MG63 (cell line): ENCODE measurements around the gene CLOCK. TPM values are rescaled to one million over a fixed set of nuclear protein-coding genes. Genes with fewer than 3 reads are reported as not detected.

ENCODE experiments used
- DNase-seq: peaks from one replicate; pipeline ENCODE4 v3.0.0-alpha.2; 2020
- H3K27me3 ChIP-seq: fragments of 250-450 bp; sonication (Bioruptor Pico); 2 replicates; pipeline ENCODE4 v1.5.1; 2020; ENCODE audit warnings: mild to moderate bottlenecking, moderate library complexity
- H3K36me3 ChIP-seq: fragments of 250-450 bp; sonication (Bioruptor Pico); 2 replicates; pipeline ENCODE4 v1.5.1; 2020; ENCODE audit warnings: mild to moderate bottlenecking, moderate library complexity
- H3K4me3 ChIP-seq: fragments of 250-450 bp; sonication (Bioruptor Pico); 2 replicates; pipeline ENCODE4 v1.5.1; 2020; ENCODE audit warnings: mild to moderate bottlenecking, moderate library complexity
- H3K9me3 ChIP-seq: fragments of 250-450 bp; sonication (Bioruptor Pico); 2 replicates; pipeline ENCODE4 v1.5.1; 2020; ENCODE audit warnings: mild to moderate bottlenecking, moderate library complexity
- total RNA-seq: library from RNA; depleted of rRNA; stranded (reverse); fragments of >200 nt; shearing (Covaris generic); gene quantifications from 2 replicates; pipeline ENCODE4 v1.2.3, GENCODE V29; 2014; ENCODE audit warnings: low replicate concordance

The CLOCK gene
- total RNA-seq, 1 experiment from 2014 or later: 8.1 TPM

DNA sequence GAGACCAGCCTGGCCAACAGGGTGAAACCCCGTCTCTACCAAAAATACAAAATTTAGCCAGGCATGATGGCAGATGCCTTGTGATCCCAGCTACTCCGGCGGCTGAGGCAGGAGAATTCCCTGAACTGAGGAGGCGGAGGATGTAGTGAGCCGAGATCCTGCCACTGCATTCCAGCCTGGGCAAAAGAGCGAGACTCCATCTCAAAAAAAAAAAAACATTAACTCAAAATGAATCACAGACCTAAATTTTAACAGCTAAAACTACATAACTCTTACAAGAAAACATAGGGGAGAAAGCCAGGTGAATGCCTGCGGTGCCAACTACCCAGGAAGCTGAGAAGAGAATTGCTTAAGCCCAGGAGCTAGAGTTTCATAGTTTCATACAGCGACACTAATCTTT, 96.1 kb downstream of the CLOCK start:
- DNase-seq: no peak
- Histone ChIP-seq H3K4me3 (no peak overlapping the region), H3K9me3 (no peaks in the 10 kb centered on the region), H3K27me3 (no peaks in the 10 kb centered on the region), H3K36me3 (peaks cover 14% of the 10 kb centered on the region)

DNA sequence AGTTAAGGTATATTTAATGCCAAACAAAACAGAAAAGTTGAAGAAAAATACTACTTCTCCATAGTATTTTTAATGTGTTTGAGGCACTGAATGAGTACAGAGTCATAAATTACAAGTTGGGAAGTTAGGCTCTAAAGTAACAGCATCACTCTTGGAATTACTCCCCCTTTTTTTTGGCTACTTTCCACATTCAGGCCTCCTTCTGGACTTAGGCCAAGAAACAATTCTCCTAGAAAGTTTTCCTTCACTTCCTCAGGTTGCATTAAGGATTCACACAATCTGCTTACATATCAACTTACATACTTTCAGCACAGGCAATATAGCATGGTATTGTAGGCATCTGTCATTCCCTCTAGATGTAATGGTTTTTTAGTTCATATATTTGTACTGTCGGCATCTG, 98.9 kb downstream of the CLOCK start:
- H3K4me3 ChIP-seq: no peak overlapping the region
- H3K27me3 ChIP-seq: no peaks in the 10 kb centered on the region
- DNase-seq: no peak
- H3K9me3 ChIP-seq: no peaks in the 10 kb centered on the region
- H3K36me3 ChIP-seq: peaks cover 14% of the 10 kb centered on the region

DNA sequence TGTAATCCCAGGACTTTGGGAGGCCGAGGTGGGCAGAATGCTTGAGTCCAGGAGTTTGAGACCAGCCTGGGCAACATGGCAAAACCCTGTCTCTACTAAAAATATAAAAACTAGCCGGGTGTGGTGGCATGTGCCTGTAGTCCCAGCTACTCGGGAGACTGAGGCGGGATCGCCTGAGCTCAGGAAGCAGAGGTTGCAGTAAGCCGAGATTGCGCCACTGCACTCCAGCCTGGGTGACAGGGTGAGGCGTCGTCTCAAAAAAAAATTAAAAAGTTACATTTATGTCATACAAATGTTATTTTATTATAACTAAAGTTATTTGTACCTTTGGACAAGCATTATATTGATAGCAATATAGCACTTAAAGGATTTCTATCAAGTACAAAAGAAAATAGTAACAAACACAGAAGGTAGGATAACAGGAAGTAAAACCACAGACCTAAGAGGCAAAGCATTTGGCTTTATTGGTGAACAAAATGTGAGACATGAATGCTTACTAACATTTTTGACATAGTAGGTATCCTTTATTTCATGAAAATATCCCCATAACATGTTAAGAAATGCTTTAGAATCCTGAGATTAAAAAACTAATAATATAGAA, 99.5 kb downstream of the CLOCK start:
- Histone ChIP-seq H3K4me3 (no peak overlapping the region), H3K36me3 (peaks cover 14% of the 10 kb centered on the region), H3K27me3 (no peaks in the 10 kb centered on the region), H3K9me3 (no peaks in the 10 kb centered on the region)
- DNase-seq: no peak

DNA sequence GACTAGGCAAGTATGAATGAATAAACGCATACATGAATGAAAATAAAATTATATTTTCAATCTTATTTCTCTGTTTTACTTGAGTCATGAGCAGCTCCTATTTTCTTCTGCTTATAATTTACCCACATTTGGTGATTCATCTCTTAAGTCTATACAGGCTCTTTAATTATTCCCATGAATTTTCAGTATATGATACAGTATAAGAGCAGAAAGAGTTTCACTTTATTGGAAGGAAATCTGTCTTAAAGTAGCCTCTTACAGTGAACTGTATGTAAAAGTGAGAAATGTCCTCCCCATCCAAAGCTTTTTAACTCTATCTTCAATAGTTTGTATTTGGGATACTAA, 100.2 kb downstream of the CLOCK start:
- Histone ChIP-seq H3K27me3 (no peaks in the 10 kb centered on the region), H3K36me3 (peaks cover 14% of the 10 kb centered on the region), H3K9me3 (no peaks in the 10 kb centered on the region), H3K4me3 (no peak overlapping the region)
- no peak for DNase-seq

DNA sequence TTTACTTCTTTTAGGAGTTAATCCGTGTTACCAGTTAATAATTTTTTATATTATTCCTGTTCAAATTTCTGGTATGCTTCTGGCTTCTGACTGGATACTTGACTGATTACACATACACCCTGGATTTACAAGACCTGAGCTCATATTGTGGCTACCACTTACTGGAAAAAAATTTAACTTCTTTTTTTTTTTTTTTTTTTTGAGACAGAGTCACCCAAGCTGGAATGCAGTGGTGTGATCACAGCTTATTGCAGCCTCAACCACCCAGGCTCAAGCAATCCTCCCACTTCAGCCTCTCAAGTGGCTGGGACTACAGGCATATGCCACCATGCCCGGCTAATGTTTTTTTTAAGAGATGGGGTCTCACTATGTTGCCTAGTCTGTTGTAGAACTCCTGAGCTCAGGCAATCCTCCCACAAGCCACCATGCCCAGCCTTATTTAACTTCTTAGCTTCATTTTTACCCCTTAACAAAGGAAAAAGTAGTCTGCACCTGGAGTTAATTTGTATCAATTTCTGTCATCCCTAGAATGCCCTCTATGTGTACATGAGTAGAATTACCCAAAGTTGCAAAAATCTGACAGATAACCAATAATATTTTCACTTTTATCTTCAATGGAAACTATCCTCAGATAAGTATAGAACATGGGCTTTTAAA, 100.7 kb downstream of the CLOCK start:
- DNase-seq: peak; percentile 7
- H3K9me3 ChIP-seq: no peaks in the 10 kb centered on the region
- H3K27me3 ChIP-seq: no peaks in the 10 kb centered on the region
- H3K4me3 ChIP-seq: no peak overlapping the region
- peaks cover 14% of the 10 kb centered on the region for H3K36me3 ChIP-seq

DNA sequence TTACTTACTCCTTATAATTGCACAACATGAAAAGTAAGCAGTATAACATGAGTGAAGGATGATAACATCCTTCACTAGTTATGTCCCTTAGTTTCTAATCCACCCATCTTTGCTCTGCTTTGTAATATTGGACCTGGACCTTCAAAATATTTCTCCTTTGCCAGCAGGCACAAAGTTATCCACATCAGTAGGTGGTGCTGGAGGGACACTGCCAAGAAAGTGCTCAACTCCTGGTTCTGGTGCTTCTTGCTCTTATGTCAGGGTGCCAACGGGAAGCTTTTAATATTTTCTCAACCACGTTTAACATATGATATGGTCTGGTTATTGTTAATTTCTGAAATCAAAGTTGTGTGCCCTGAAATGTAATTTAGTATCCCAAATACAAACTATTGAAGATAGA, 101.9 kb downstream of the CLOCK start:
- Histone ChIP-seq H3K9me3 (no peaks in the 10 kb centered on the region), H3K4me3 (no peak overlapping the region), H3K27me3 (no peaks in the 10 kb centered on the region), H3K36me3 (peaks cover 14% of the 10 kb centered on the region)
- DNase-seq: peak; percentile 12

DNA sequence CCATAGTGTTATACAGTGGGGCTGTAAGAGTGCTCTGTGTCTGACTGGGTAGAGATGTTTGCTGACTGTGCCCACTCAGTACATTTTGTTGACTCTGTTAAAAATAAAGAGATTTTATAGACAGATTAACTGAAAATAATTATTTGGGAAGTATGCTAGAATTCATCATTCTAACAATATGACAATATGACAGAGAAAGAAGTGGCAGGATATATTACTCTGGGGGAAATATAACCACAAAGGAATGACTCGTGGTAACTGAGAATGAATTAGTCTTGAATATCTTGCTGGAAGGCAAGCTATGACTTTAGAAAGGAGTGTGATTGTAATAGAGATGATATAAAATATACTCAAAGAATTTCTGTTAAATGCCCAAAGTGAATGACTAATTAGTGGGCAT, 104.2 kb downstream of the CLOCK start:
- peaks cover 6% of the 10 kb centered on the region for H3K36me3 ChIP-seq
- no peak overlapping the region for H3K4me3 ChIP-seq
- no peaks in the 10 kb centered on the region for H3K9me3 ChIP-seq
- no peak for DNase-seq
- no peaks in the 10 kb centered on the region for H3K27me3 ChIP-seq

DNA sequence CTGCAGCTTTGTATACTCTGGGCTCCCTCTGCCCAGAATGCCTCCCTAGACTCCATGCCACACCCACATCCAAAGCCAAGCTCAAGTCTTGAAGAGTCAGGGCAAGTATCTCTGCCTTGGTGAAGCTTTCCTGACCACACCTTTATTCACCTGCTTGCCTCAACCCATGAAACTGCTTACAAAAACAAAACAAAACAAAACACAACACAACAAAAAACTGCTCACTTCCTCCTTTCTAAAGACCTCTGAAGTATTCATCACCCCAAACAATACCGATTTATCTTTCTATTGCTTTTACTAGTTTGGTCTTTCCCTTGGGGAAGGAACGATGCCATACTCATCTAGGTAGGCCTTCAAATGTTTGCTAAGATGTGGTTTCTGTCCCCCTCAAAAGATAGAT, 105.9 kb downstream of the CLOCK start:
- H3K27me3 ChIP-seq: no peaks in the 10 kb centered on the region
- H3K4me3 ChIP-seq: no peak overlapping the region
- no peak for DNase-seq
- no peaks in the 10 kb centered on the region for H3K9me3 ChIP-seq
- peaks cover 3% of the 10 kb centered on the region; the same call in 1 of the 2 replicates for H3K36me3 ChIP-seq

DNA sequence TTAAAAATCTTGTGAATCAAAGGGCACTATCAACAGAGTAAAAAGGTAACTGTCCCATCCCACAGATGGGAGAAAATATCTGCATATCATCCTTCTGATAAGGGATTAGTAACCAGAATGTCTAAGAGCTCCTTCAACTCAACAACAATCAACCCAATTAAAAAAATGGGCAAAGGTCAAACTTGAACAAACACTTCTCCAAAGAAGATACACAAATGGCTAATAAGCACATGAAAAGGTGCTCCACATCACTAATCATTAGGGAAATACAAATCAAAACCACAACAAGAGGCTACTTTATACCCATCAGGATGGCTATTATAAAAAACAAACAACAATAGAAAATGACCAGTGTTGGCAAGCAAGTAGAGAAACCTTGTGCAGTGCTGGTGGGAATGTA, 107.7 kb downstream of the CLOCK start:
- H3K27me3 ChIP-seq: no peaks in the 10 kb centered on the region
- peaks cover 9% of the 10 kb centered on the region for H3K36me3 ChIP-seq
- DNase-seq: no peak

DNA sequence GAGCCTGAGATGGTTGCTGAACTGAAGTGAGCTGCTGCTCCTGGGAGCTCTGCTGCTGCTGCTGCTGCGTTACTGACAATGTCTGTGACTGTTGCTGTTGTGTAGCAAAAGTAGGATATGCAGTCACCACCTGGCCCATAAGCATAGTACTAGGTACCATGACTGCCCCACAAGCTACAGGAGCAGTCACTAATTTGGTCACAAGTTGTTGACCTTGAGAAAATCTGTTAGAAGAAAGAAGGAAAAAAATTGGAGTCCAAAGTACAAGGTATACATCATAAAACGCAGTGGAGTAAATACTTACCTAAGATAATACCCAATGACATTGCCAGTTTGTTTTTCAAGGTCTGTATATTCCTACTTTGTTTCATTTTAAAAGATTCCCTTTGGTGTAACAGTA, 108.4 kb downstream of the CLOCK start:
- no peaks in the 10 kb centered on the region for H3K27me3 ChIP-seq
- no peak for DNase-seq
- H3K4me3 ChIP-seq: no peak overlapping the region
- no peaks in the 10 kb centered on the region for H3K9me3 ChIP-seq
- H3K36me3 ChIP-seq: peaks cover 13% of the 10 kb centered on the region

More for the DNA sequence above, 107.7 kb downstream of the CLOCK start:
- Histone ChIP-seq H3K9me3 (no peaks in the 10 kb centered on the region), H3K4me3 (no peak overlapping the region)

DNA sequence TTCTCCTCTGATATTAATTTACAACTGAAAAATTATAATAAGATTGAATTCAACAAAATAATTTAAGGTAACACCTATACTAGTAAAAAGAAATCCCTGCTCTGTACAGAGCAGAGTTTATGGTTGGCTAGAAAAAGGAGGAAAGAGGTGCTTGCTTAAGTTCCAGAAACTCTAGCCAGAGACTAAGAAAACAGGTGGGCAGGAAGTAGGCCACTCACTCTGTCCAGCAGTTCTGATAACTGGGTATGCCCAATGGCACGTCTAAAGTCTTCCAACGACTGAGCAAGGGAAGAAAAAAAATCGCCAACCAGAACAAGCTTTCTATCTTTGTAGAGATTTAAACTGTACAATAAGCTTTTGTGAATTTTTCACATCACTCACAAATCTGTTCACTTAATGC, 108.9 kb downstream of the CLOCK start:
- Histone ChIP-seq H3K27me3 (no peaks in the 10 kb centered on the region), H3K4me3 (no peak overlapping the region), H3K9me3 (no peaks in the 10 kb centered on the region), H3K36me3 (peaks cover 16% of the 10 kb centered on the region)
- DNase-seq: no peak

DNA sequence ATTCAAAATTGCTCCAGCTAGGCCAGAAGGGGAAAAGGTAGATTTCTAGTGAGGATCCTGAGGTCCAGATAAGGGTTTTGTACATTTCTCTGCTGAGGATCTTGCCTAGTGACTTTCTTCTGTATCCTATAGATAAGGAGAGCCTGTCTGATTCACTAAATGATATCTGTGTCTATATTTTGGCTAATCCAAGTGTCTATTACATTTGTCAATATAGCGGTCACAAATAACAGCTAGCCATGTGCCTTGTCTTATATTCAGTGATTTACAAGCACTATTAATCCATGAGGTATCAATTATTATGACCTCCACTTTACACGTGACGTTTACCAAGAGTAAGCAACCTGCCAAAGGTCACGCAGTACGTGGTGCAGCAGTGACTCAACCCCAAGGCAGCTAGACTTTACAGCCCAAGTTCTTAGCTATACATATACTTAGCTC, 109.3 kb downstream of the CLOCK start:
- H3K9me3 ChIP-seq: no peaks in the 10 kb centered on the region
- DNase-seq: no peak
- H3K36me3 ChIP-seq: peaks cover 18% of the 10 kb centered on the region
- no peak overlapping the region for H3K4me3 ChIP-seq
- H3K27me3 ChIP-seq: no peaks in the 10 kb centered on the region

DNA sequence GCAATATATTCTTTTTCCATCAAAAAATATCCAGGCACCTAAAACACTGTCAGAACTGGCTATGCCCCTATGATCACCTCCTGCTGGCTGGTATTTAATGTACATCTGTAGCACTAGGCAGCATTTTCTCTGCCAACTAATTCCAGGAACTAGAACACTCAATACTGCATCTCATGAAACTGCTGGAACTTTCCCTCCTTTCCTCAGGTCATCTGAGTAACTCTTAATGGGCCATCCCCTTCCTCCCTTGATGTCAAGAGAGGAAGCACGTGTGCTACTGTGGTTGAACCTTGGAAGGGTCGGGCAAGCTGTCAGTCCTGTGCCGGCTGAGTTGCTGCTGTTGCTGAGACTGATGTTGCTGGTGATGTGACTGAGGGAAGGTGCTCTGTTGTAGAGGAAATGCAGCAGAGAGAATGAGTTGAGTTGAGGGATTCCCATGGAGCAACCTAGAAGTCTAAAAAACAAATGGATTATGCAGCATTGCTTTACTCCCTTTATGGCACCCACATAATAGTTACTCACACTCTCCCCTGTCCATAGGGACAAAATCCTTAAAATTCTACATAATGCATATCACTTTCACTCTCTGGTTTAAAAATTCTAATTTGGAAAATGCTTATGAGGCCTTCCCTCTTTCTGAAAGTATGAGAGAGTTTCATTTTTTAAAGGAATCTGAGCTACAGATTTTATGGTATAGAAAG, 111.4 kb downstream of the CLOCK start:
- no peak for DNase-seq
- peaks cover 23% of the 10 kb centered on the region for H3K36me3 ChIP-seq
- H3K27me3 ChIP-seq: no peaks in the 10 kb centered on the region
- no peak overlapping the region for H3K4me3 ChIP-seq
- no peaks in the 10 kb centered on the region for H3K9me3 ChIP-seq

DNA sequence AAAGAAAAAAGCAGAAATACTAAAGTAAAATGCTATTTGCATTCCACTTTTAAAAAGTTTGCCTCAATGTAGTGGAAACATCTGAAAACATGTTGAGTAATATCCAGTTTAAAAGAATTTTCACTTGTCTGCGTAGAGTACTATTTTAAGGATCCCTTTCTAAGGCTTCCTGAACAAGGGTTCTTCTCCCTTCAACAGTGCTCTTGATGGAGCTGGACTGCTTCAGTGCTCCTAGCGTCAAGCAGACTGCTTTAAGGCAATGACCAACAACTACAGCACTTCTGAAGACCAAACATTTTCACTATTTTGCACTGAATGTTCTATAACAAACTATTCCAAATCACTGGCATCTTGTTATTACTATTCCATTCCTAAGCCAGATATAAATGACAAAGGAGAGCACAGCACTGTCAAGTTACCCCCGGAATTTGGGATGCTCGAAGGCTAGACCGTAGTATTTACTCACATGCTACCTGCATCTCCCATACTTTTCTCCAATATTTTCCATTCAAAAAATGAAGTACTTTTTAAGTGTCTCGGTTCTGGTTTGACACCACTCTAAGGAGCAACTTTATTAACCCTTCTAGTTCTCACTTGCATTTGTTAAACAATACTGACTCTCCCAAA, 114.9 kb downstream of the CLOCK start:
- DNase-seq: no peak
- Histone ChIP-seq H3K4me3 (no peak overlapping the region), H3K9me3 (no peaks in the 10 kb centered on the region), H3K36me3 (peaks cover 27% of the 10 kb centered on the region), H3K27me3 (no peaks in the 10 kb centered on the region)

DNA sequence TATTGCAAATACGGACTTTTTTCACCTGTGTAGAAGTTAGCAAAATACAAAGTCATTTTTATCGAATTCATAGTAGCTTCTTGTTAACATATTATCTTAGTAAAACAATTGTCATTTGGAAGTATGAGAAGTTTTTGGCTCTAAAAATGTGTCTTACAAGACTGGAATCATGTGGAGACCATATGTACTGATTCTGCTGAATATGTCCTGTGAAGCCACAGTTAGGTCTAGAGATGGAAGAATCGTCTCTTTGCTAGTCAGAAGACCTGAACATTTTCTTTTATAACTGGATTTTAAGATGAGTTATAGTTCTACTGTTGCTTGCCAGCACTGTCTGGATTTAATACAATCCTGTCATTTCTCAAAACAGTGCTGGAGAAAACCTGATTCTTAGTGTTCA, 121.9 kb downstream of the CLOCK start:
- Histone ChIP-seq H3K4me3 (no peak overlapping the region), H3K9me3 (no peaks in the 10 kb centered on the region), H3K36me3 (peaks cover 48% of the 10 kb centered on the region), H3K27me3 (no peaks in the 10 kb centered on the region)
- DNase-seq: no peak

DNA sequence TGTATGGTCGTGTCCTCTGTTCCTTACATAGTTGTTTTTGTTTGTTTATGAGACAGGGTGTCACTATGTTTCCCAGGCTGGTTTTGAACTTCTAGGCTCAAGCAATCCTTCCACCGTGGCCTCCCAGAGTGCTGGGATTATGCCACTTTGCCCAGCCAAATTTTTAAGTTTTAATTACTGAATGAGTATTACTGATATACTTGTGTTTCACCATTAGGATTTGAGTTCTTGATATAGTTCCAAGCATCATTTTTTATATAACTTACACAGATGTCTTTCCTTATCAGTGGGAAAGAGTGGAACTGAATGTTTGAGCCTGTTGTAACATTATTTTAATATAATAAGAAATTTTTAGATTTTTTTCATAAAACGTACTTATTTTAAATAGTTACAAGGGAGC, 130.5 kb downstream of the CLOCK start:
- H3K4me3 ChIP-seq: no peak overlapping the region
- no peaks in the 10 kb centered on the region for H3K27me3 ChIP-seq
- no peaks in the 10 kb centered on the region for H3K9me3 ChIP-seq
- no peak for DNase-seq
- H3K36me3 ChIP-seq: peaks cover 46% of the 10 kb centered on the region

DNA sequence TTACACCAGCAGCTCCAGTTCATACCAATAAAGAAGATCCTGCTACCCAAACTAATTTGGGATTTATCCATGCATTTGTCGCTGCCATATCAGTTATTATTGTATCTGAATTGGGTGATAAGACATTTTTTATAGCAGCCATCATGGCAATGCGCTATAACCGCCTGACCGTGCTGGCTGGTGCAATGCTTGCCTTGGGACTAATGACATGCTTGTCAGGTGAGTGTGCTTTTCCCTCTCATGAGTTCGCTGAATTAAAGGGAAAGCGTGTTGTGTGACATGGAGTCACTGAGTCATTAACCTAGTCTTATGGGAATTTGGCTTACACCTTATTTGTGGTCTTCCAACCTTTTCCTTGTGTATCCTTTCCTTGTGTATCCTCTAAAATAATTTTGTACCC, 135.1 kb downstream of the CLOCK start:
- Histone ChIP-seq H3K36me3 (peaks cover 26% of the 10 kb centered on the region), H3K9me3 (no peaks in the 10 kb centered on the region), H3K27me3 (no peaks in the 10 kb centered on the region), H3K4me3 (no peak overlapping the region)
- DNase-seq: no peak
